ENCODE results near the gene POU6F2. TPM values are rescaled to one million over a fixed set of nuclear protein-coding genes. Genes with fewer than 3 reads are reported as not detected.

The POU6F2 gene
- total RNA-seq, 1 donor from 2014 or later, result 0.24 TPM

DNA sequence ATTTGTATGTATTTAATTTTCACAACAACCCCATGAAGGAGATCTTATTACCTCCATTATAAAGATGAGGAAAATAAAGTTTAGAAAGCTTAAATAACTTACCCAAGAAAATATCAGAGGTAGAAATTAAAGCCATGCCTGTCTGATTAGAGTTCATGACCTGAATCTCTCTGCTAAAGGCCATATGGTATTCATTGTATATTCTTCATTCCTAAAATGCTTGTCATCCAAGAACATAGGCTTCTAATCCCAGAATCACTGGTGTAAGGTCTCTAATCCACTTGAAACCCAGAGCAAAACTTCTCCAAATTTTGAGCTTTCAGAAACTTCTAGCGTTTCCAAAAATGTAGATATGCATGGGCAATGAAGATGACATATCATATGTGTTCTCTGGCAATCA, 516.2 kb downstream of the POU6F2 start:
- Mint-ChIP-seq H3K9me3 (no peaks in the 10 kb centered on the region), H3K27me3 (peaks cover 22% of the 10 kb centered on the region), H3K27ac (no peak overlapping the region), H3K36me3 (ENCODE audit: low read depth) (no peaks in the 10 kb centered on the region), H3K4me3 (no peak overlapping the region), H3K4me1 (no peaks in the 10 kb centered on the region)
- no peak for TF ChIP-seq CTCF (IDR thresholded peaks at IDR 0.05)
- ATAC-seq (ENCODE audit: low read depth) (no peak), DNase-seq (no peak)
- intact Hi-C loops (cut with micrococcal nuclease), result no loop called here
- POLR2A ChIA-PET, result no interaction called here
- CTCF ChIA-PET, result interaction anchor here (1.2 kb wide), 1 partner anchor 40 kb away, joined by 3 read pairs; no protein-coding TSS in a partner anchor

DNA sequence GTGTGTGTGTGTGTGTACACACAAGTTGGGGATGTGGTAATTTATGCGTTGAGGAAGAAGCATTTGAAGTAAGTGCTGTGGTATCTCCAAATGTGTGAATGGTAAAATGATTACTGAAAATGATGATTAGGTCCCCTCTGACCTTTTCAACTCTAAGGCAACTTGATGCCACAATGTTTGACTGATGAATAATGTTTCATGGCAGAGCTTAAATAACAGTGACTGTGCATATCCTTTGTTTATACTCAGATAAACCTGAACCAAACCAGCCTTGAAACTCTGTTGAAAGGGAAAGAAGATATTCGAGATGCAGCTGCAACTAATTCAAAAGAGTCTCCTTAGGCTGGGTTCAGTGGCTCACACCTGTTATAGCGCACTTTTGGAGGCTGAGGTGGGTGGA, 523.6 kb downstream of the POU6F2 start:
- H3K27me3 Mint-ChIP-seq, result peaks cover 19% of the 10 kb centered on the region
- no peak for TF ChIP-seq CTCF (IDR thresholded peaks at IDR 0.05)
- ChIA-PET POLR2A (no interaction called here), CTCF (no interaction called here)
- H3K4me1 Mint-ChIP-seq, result no peaks in the 10 kb centered on the region
- H3K4me3 Mint-ChIP-seq, result no peak overlapping the region
- ATAC-seq (ENCODE audit: low read depth) (no peak), DNase-seq (no peak)
- H3K9me3 Mint-ChIP-seq, result no peaks in the 10 kb centered on the region
- no peak overlapping the region for H3K27ac Mint-ChIP-seq
- intact Hi-C loops (cut with micrococcal nuclease), result no loop called here
- H3K36me3 Mint-ChIP-seq (ENCODE audit: low read depth), result no peaks in the 10 kb centered on the region

DNA sequence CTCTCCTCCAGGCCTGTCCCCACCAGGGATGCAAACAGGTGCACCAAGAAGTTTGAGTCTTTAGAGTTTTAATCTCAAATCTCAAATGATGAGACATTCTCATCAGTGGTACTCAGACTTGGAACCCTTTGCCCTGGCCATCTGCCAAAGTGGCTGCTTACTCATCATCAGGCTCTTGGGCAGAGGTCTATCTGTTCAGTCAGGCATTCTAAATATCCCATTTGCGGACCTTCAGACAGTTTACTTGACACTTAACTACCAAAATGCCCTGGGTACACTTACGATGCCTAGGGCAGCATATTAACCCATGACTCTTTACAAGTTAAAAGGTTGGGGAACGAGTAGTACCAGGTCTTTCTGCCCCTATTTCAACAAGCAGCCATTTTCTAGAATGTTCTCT, 527.3 kb downstream of the POU6F2 start:
- Mint-ChIP-seq H3K4me3 (no peak overlapping the region), H3K9me3 (no peaks in the 10 kb centered on the region), H3K27me3 (peaks cover 11% of the 10 kb centered on the region), H3K36me3 (ENCODE audit: low read depth) (no peaks in the 10 kb centered on the region), H3K27ac (no peak overlapping the region), H3K4me1 (peaks cover 8% of the 10 kb centered on the region)
- no peak for DNase-seq
- no peak for ATAC-seq (ENCODE audit: low read depth)
- CTCF ChIA-PET, result no interaction called here
- no peak for TF ChIP-seq CTCF (IDR thresholded peaks at IDR 0.05)
- intact Hi-C loops (cut with micrococcal nuclease), result no loop called here
- POLR2A ChIA-PET, result no interaction called here

DNA sequence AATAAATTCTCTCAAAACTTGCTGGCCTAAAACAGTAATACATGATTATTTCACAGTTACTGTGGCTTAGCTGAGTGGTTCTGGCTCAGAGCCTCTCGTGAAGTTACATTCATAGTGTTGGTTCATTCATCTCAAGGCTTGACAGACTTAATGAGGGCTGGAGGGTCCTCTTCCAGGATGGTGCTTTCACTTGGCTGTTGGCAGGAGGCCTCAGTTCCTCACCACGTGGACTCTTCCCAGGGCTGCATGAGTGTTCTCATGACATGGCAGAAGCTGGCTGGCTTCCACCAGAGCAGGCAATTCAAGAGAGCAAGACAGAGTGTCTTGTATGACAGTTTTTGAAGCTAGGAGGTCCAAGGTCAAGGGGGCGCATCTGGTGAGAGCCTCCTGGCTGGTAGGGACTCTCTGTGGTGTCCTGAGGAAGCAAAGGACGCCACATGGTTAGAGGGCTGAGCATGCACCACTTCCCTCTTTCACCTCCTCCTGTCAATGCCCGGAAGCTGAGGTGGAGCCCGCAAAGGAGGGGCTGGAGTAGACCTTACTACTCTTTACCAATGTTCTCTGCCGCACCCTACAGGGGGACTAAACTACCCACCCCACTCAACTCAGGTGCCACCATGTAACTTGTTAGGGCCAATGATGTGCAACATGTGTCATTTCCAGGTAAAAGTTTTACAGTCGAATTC, 530.3 kb downstream of the POU6F2 start:
- peak; percentile 54 for ATAC-seq (ENCODE audit: low read depth)
- H3K36me3 Mint-ChIP-seq (ENCODE audit: low read depth), result no peaks in the 10 kb centered on the region
- CTCF ChIA-PET, result no interaction called here
- peaks cover 8% of the 10 kb centered on the region for H3K4me1 Mint-ChIP-seq
- intact Hi-C loops (cut with micrococcal nuclease), result no loop called here
- POLR2A ChIA-PET, result no interaction called here
- no peak overlapping the region for H3K4me3 Mint-ChIP-seq
- TF ChIP-seq CTCF (IDR thresholded peaks at IDR 0.05), result no peak
- H3K27me3 Mint-ChIP-seq, result peaks cover 7% of the 10 kb centered on the region
- no peak for DNase-seq
- H3K9me3 Mint-ChIP-seq, result peaks cover 4% of the 10 kb centered on the region
- no peak overlapping the region for H3K27ac Mint-ChIP-seq

DNA sequence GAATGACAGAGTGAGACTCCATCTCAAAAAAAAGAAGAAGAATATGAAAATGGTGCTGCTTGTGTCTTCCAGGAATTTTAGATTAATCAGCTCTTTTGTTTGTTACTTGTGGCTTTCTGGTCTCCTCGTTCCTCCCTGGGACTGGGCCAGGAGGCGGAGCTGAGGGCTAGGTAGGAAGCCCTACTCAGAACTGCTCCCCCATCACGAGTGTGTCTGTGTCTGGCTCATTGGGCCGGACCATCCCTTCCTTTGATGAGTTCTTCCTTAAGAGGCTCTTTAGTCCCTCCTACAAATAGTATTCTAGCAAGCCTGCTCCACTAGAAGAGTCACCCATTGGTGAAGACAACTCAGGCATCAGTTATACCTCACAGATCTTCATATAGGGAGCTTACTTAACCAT, 531.7 kb downstream of the POU6F2 start:
- H3K27me3 Mint-ChIP-seq, result peaks cover 5% of the 10 kb centered on the region
- peaks cover 4% of the 10 kb centered on the region for H3K9me3 Mint-ChIP-seq
- intact Hi-C loops (cut with micrococcal nuclease), result no loop called here
- H3K36me3 Mint-ChIP-seq (ENCODE audit: low read depth), result no peaks in the 10 kb centered on the region
- H3K4me1 Mint-ChIP-seq, result peaks cover 8% of the 10 kb centered on the region
- no peak overlapping the region for H3K27ac Mint-ChIP-seq
- ChIA-PET CTCF (no interaction called here), POLR2A (no interaction called here)
- DNase-seq (no peak), ATAC-seq (ENCODE audit: low read depth) (no peak)
- no peak for TF ChIP-seq CTCF (IDR thresholded peaks at IDR 0.05)
- H3K4me3 Mint-ChIP-seq, result no peak overlapping the region
